Left lobe of liver (tissue), 2 donors: ENCODE data around the gene SYAP1. TPM values are rescaled to one million over a fixed set of nuclear protein-coding genes. Genes with fewer than 3 reads are reported as not detected.
"Not testable (repeated sequence)": the region's sequence is repeated elsewhere in the genome, so short reads cannot be mapped to it uniquely, and the experiment has no call there.

ENCODE experiments used
- ATAC-seq: fragments of 200-7000 bp; cut with Tn5 transposase; one replicate; pipeline ENCODE4 v1.9.1; 2020; ENCODE audit warnings: mild to moderate bottlenecking, moderate library complexity
- DNase-seq: peaks from one replicate; pipeline ENCODE4 v3.0.0-alpha.2; 2020; ENCODE audit warnings: low spot score
- total RNA-seq: library from RNA; stranded (reverse); gene quantifications from one replicate; pipeline ENCODE4 v1.2.1, GENCODE V29; 2021
- donor health status: DM: no; HTN: no; CAD: no; lungs with moderate emphysema.
- donor health status: DM: no; HTN: yes; CAD: no.

The SYAP1 gene
- total RNA-seq, 1 donor from 2014 or later, result 26.6 TPM

GRCh38 chrX:16722481-16722880 is 3.1 kb downstream of the SYAP1 start:
- DNase-seq (no peak), ATAC-seq (no peak)

GRCh38 chrX:16725072-16725471 is 5.7 kb downstream of the SYAP1 start:
- DNase-seq (no peak), ATAC-seq (no peak)

- DNase-seq, result not testable (repeated sequence)
- peak; percentile 56 for ATAC-seq
These were observed 7.1 kb downstream of the SYAP1 start for GRCh38 chrX:16726347-16726988.

- ATAC-seq (no peak), DNase-seq (no peak)
These were observed 8.2 kb downstream of the SYAP1 start for GRCh38 chrX:16727637-16728036.

- no peak for ATAC-seq
- DNase-seq, result no peak
These were observed 11.0 kb downstream of the SYAP1 start for GRCh38 chrX:16730450-16730849.

- no peak for ATAC-seq
- no peak for DNase-seq
These were observed 13.6 kb downstream of the SYAP1 start for GRCh38 chrX:16733013-16733412.

- no peak for ATAC-seq
These were observed 17.6 kb downstream of the SYAP1 start for GRCh38 chrX:16737024-16737423.

GRCh38 chrX:16739574-16739973 is 20.2 kb downstream of the SYAP1 start:
- peak; percentile 78 for ATAC-seq
- DNase-seq, result peak; percentile 66

More at GRCh38 chrX:16737024-16737423, 17.6 kb downstream of the SYAP1 start:
- no peak for DNase-seq

- peak; percentile 70 for DNase-seq
- ATAC-seq, result peak; percentile 60
These were observed 24.4 kb downstream of the SYAP1 start for GRCh38 chrX:16743604-16744325.

GRCh38 chrX:16745102-16745501 is 25.7 kb downstream of the SYAP1 start:
- DNase-seq (no peak), ATAC-seq (peak; percentile 7)

- DNase-seq, result peak; percentile 45
- ATAC-seq, result peak; percentile 67
These were observed 26.2 kb downstream of the SYAP1 start for GRCh38 chrX:16745659-16746058.

- DNase-seq, result no peak
- ATAC-seq, result no peak
These were observed 29.0 kb downstream of the SYAP1 start for GRCh38 chrX:16748425-16748824.

- ATAC-seq, result no peak
- DNase-seq, result no peak
These were observed 30.7 kb downstream of the SYAP1 start for GRCh38 chrX:16750136-16750535.

- DNase-seq (no peak), ATAC-seq (no peak)
These were observed 34.6 kb downstream of the SYAP1 start for GRCh38 chrX:16754019-16754418.

GRCh38 chrX:16756724-16757123 is 37.3 kb downstream of the SYAP1 start:
- ATAC-seq (no peak), DNase-seq (no peak)

- ATAC-seq, DNase-seq: not testable (repeated sequence)
These were observed 42.1 kb downstream of the SYAP1 start for GRCh38 chrX:16761500-16761899.

- ATAC-seq, result no peak
- no peak for DNase-seq
These were observed 43.2 kb downstream of the SYAP1 start for GRCh38 chrX:16762579-16762978.

GRCh38 chrX:16765594-16765993 is 46.2 kb downstream of the SYAP1 start:
- no peak for DNase-seq
- ATAC-seq, result no peak

GRCh38 chrX:16770970-16771482 is 51.6 kb downstream of the SYAP1 start:
- no peak for DNase-seq
- no peak for ATAC-seq

GRCh38 chrX:16771483-16772398 is 52.3 kb downstream of the SYAP1 start:
- DNase-seq (no peak), ATAC-seq (no peak)

- DNase-seq (no peak), ATAC-seq (no peak)
These were observed 53.0 kb downstream of the SYAP1 start for GRCh38 chrX:16772460-16772859.
